IMR-90 (cell line): ENCODE measurements around the gene NFIX.

ENCODE experiments used
- CEBPB ChIP-seq: IDR thresholded peaks from 2 replicates; pipeline ENCODE4 v1.6.1; 2012; ENCODE audit warnings: low read depth, low read length, improper control_type of control experiment
- CTCF ChIP-seq: conservative IDR thresholded peaks from 2 replicates; pipeline ENCODE4 v1.5.1; 2012; ENCODE audit warnings: mild to moderate bottlenecking, low read depth, low read length, improper control_type of control experiment
- FOS ChIP-seq: fragments of 150-350 bp; IDR thresholded peaks from 2 replicates; pipeline ENCODE4 v1.6.1; 2016; ENCODE audit warnings: low read depth, low read length
- MAFK ChIP-seq: IDR thresholded peaks from 2 replicates; pipeline ENCODE4 v1.6.1; 2012; ENCODE audit warnings: low read depth, low read length, improper control_type of control experiment
- MXI1 ChIP-seq: IDR thresholded peaks from 2 replicates; pipeline ENCODE4 v1.6.1; 2012; ENCODE audit warnings: low read depth, mild to moderate bottlenecking, low read length, moderate library complexity, borderline replicate concordance
- RAD21 ChIP-seq: IDR thresholded peaks from 2 replicates; pipeline ENCODE4 v1.6.1; 2012; ENCODE audit warnings: low read length, improper control_type of control experiment
- RFX5 ChIP-seq: IDR thresholded peaks from 2 replicates; pipeline ENCODE4 v1.8.0; 2012; ENCODE audit warnings: low read depth, mild to moderate bottlenecking, low read length, moderate library complexity
- SMC3 ChIP-seq: fragments of 150-350 bp; IDR thresholded peaks from 2 replicates; pipeline ENCODE4 v1.6.1; 2016; ENCODE audit warnings: low read depth, mild to moderate bottlenecking, antibody characterized with exemption, low read length, moderate library complexity

GRCh38 chr19:12995596-12996405 is 526 bp downstream of the NFIX start:
- no peak for TF ChIP-seq CTCF
- peak; percentile 50; the same call in 1 of the 2 replicates for TF ChIP-seq MXI1
- TF ChIP-seq FOS, result no peak
- TF ChIP-seq SMC3, result no peak
- TF ChIP-seq MAFK, result no peak
- no peak for TF ChIP-seq CEBPB
- TF ChIP-seq RFX5, result no peak
- no peak for TF ChIP-seq RAD21
